H1 (cell line): ENCODE measurements around the gene ASS1. TPM values are rescaled to one million over a fixed set of nuclear protein-coding genes. Genes with fewer than 3 reads are reported as not detected.

Experiments used
- CTCF ChIA-PET: fragments of 300-600 bp; sonication (Branson Sonifier 250); formaldehyde crosslinking; loops from one replicate; lab custom pipeline; 2021; ENCODE audit not compliant: partially characterized antibody; lab: Charles Lee
- POLR2A ChIA-PET: fragments of 300-600 bp; sonication (Branson Sonifier 250); formaldehyde crosslinking; loops from one replicate; lab custom pipeline; 2021; ENCODE audit warnings: inconsistent platforms; ENCODE audit not compliant: partially characterized antibody; lab: Charles Lee
- DNase-seq, 2 experiments: peaks; one replicate each; pipeline versions ENCODE4 v3.0.0 to v3.0.0-alpha.2; 2010 to 2022; ENCODE audit warnings: low spot score in 2 of 2, low read depth in 1 of 2, mixed read lengths in 1 of 2
- FAIRE-seq: peaks from 2 replicates; lab custom pipeline; 2011; peaks lifted over from hg19 to GRCh38; lab: Jason Lieb, UNC
- H2AFZ ChIP-seq: 2 replicates; pipeline ENCODE4 v1.8.1; 2012; ENCODE audit warnings: low read length, inconsistent platforms
- H2AK5ac ChIP-seq: 2 replicates; pipeline ENCODE4 v1.6.1; 2013; ENCODE audit warnings: low read depth, low read length
- H2BK120ac ChIP-seq: replicated peaks from 2 replicates; pipeline ENCODE3; 2013; ENCODE audit warnings: low read depth, low read length, inconsistent platforms
- H2BK12ac ChIP-seq: 2 replicates; pipeline ENCODE4 v1.6.1; 2013; ENCODE audit warnings: low read depth, low read length
- H2BK15ac ChIP-seq: 2 replicates; pipeline ENCODE4 v1.6.1; 2013; ENCODE audit warnings: low read length
- H2BK20ac ChIP-seq: 2 replicates; pipeline ENCODE4 v1.6.1; 2013; ENCODE audit warnings: low read length
- H2BK5ac ChIP-seq: 2 replicates; pipeline ENCODE4 v1.6.1; 2013; ENCODE audit warnings: low read depth, low read length
- H3K14ac ChIP-seq: 2 replicates; pipeline ENCODE4 v1.6.1; 2013; ENCODE audit warnings: inconsistent platforms; ENCODE audit not compliant: insufficient read length
- H3K18ac ChIP-seq: 2 replicates; pipeline ENCODE4 v1.6.1; 2013; ENCODE audit warnings: low read length; ENCODE audit errors: extremely low read depth
- H3K23ac ChIP-seq: 2 replicates; pipeline ENCODE4 v1.6.1; 2013; ENCODE audit warnings: inconsistent platforms; ENCODE audit not compliant: insufficient read length
- H3K23me2 ChIP-seq: 2 replicates; pipeline ENCODE4 v1.6.1; 2013; ENCODE audit warnings: low read depth, low read length
- H3K27ac ChIP-seq: 2 replicates; pipeline ENCODE4 v1.6.1; 2011; ENCODE audit warnings: low read depth, low read length, inconsistent platforms
- H3K27me3 ChIP-seq, 4 experiments: replicated peaks in 1 of 4; 1 replicate in 1 of 4; 2 replicates in 3 of 4; pipeline versions ENCODE4 v1.6.1 to v1.8.1; 2011 to 2013; ENCODE audit warnings: low read length in 3 of 4, mild to moderate bottlenecking in 3 of 4, inconsistent platforms in 2 of 4, mixed read lengths in 2 of 4, moderate library complexity in 1 of 4; ENCODE audit not compliant: control insufficient read depth in 3 of 4, insufficient read depth in 3 of 4; ENCODE audit errors: extremely low read depth in 1 of 4
- H3K36me3 ChIP-seq, 4 experiments: 2 replicates each; pipeline versions ENCODE4 v1.6.1 to v1.8.1; 2011 to 2013; ENCODE audit warnings: mild to moderate bottlenecking in 4 of 4, low read length in 3 of 4, moderate library complexity in 2 of 4, control low read depth in 1 of 4, inconsistent platforms in 1 of 4; ENCODE audit not compliant: insufficient read depth in 4 of 4, control insufficient read depth in 2 of 4
- H3K4ac ChIP-seq: replicated peaks from 2 replicates; pipeline ENCODE3; 2013; ENCODE audit warnings: low read length, low read depth, mixed read lengths, inconsistent platforms; ENCODE audit not compliant: insufficient read length
- H3K4me1 ChIP-seq, 4 experiments: replicated peaks in 1 of 4; 1 replicate in 1 of 4; 2 replicates in 3 of 4; pipeline versions ENCODE4 v1.6.1 to v1.8.1; 2011 to 2013; ENCODE audit warnings: low read length in 3 of 4, inconsistent platforms in 2 of 4, mixed read lengths in 1 of 4; ENCODE audit not compliant: insufficient read depth in 4 of 4, control insufficient read depth in 3 of 4
- H3K4me2 ChIP-seq, 2 experiments: 2 replicates each; pipeline versions ENCODE4 v1.6.1 to v1.8.1; 2011 to 2013; ENCODE audit warnings: low read depth in 2 of 2, low read length in 2 of 2, control low read depth in 1 of 2, inconsistent platforms in 1 of 2, mild to moderate bottlenecking in 1 of 2; ENCODE audit not compliant: insufficient read depth in 1 of 2
- H3K4me3 ChIP-seq, 4 experiments: fragments of 200-600, 300-600 bp in 1 of 4; sonication (generic), shearing (Covaris generic), sonication (Bioruptor Twin) in 1 of 4; 2 replicates each; pipeline versions ENCODE4 v1.5.1 to v1.8.1; 2011 to 2016; ENCODE audit warnings: low read length in 4 of 4, low read depth in 3 of 4, control low read depth in 2 of 4, inconsistent platforms in 2 of 4, mild to moderate bottlenecking in 2 of 4, mixed read lengths in 1 of 4, moderate library complexity in 1 of 4; ENCODE audit not compliant: insufficient read depth in 2 of 4; ENCODE audit errors: extremely low read depth in 1 of 4
- H3K56ac ChIP-seq: replicated peaks from 2 replicates; pipeline ENCODE3; 2013; ENCODE audit warnings: low read depth, mild to moderate bottlenecking, mixed read lengths, low read length, inconsistent platforms; ENCODE audit not compliant: insufficient read length
- H3K79me1 ChIP-seq: 2 replicates; pipeline ENCODE4 v1.6.1; 2013; ENCODE audit warnings: low read depth, low read length, control low read depth
- H3K79me2 ChIP-seq, 2 experiments: 2 replicates each; pipeline versions ENCODE4 v1.6.1 to v1.8.1; 2012 to 2013; ENCODE audit warnings: low read length in 2 of 2, mild to moderate bottlenecking in 2 of 2, inconsistent platforms in 1 of 2; ENCODE audit not compliant: insufficient read depth in 2 of 2, control insufficient read depth in 1 of 2
- H3K9ac ChIP-seq, 4 experiments: replicated peaks in 1 of 4; 1 replicate in 1 of 4; 2 replicates in 3 of 4; pipeline versions ENCODE4 v1.6.1 to v1.8.1; 2011 to 2013; ENCODE audit warnings: low read depth in 3 of 4, low read length in 3 of 4, control low read depth in 2 of 4, mild to moderate bottlenecking in 2 of 4, moderate library complexity in 2 of 4, inconsistent platforms in 1 of 4; ENCODE audit errors: extremely low read depth in 1 of 4
- H3K9me3 ChIP-seq, 2 experiments: 2 replicates each; pipeline versions ENCODE4 v1.6.1 to v1.8.1; 2012 to 2013; ENCODE audit warnings: mild to moderate bottlenecking in 2 of 2, moderate library complexity in 2 of 2, control low read depth in 1 of 2, inconsistent platforms in 1 of 2, low read depth in 1 of 2, low read length in 1 of 2, mixed read lengths in 1 of 2; ENCODE audit not compliant: insufficient read depth in 2 of 2
- H4K20me1 ChIP-seq, 2 experiments: replicated peaks in 1 of 2; 2 replicates each; pipeline versions ENCODE3 to v1.8.1; 2011 to 2013; ENCODE audit warnings: inconsistent platforms in 2 of 2, low read length in 2 of 2, mild to moderate bottlenecking in 1 of 2; ENCODE audit not compliant: insufficient read depth in 2 of 2, control insufficient read depth in 1 of 2
- H4K5ac ChIP-seq: 2 replicates; pipeline ENCODE4 v1.6.1; 2013; ENCODE audit warnings: low read length, low read depth, mixed read lengths, inconsistent platforms; ENCODE audit not compliant: insufficient read length
- H4K8ac ChIP-seq: 2 replicates; pipeline ENCODE4 v1.8.0; 2013; ENCODE audit warnings: mild to moderate bottlenecking, moderate library complexity, low read length, inconsistent platforms; ENCODE audit not compliant: insufficient read depth; ENCODE audit errors: extremely low read depth
- H4K91ac ChIP-seq: replicated peaks from 2 replicates; pipeline ENCODE3; 2013; ENCODE audit warnings: low read length, mixed read lengths, inconsistent platforms; ENCODE audit not compliant: insufficient read length
- HDAC6 ChIP-seq: IDR thresholded peaks from one replicate; pipeline ENCODE4 v1.7.1; 2012; ENCODE audit warnings: low read depth, mild to moderate bottlenecking, inconsistent platforms, low read length, moderate library complexity
- KDM4A ChIP-seq: IDR thresholded peaks from one replicate; pipeline ENCODE4 v1.7.1; 2012; ENCODE audit warnings: low read depth, mild to moderate bottlenecking, moderate library complexity, low read length, inconsistent platforms; ENCODE audit not compliant: severe bottlenecking
- NRF1 ChIP-seq: IDR thresholded peaks from 2 replicates; pipeline ENCODE4 v1.6.1; 2011; ENCODE audit warnings: mild to moderate bottlenecking, low read depth, low read length, improper control_type of control experiment
- PHF8 ChIP-seq: fragments of 200-600 bp; sonication (generic); conservative IDR thresholded peaks from 2 replicates; pipeline ENCODE4 v1.7.1; 2012; ENCODE audit warnings: low read depth, mild to moderate bottlenecking, inconsistent platforms, low read length, moderate library complexity
- WGBS, 2 experiments: shearing (Covaris generic) in 1 of 2; methylation state at CpG; one replicate each; pipeline versions ENCODE4 v1.1.6 to v1.1.7; 2013 to 2015; ENCODE audit warnings: low lambda C conversion rate in 2 of 2, mixed read lengths in 2 of 2, inconsistent platforms in 1 of 2, low coverage in 1 of 2, missing lambda C conversion rate in 1 of 2; ENCODE audit not compliant: insufficient replicate concordance in 2 of 2, insufficient coverage in 1 of 2, insufficient read length in 1 of 2; ENCODE audit errors: extremely low coverage in 1 of 2, missing lambda C conversion rate in 1 of 2; 5-methylcytosine and 5-hydroxymethylcytosine counted together
- polyA plus RNA-seq, 7 experiments: library from polyadenylated mRNA; depleted of rRNA in 3 of 7; stranded (reverse) in 5 of 7; unstranded in 2 of 7; fragments of >200 nt in 5 of 7; fragments of 200-250 nt in 2 of 7; gene quantifications; 1 replicate in 5 of 7; 2 replicates in 1 of 7; 4 replicates in 1 of 7; pipeline versions ENCODE4 v1.2.1 to v1.2.3, GENCODE V29; 2011 to 2013; ENCODE audit warnings: missing spikeins in 2 of 7, mixed read lengths in 2 of 7
- total RNA-seq: library from RNA; stranded (reverse); fragmentation: NEBNext Ultra II Directional; extraction: Animal tissue kit (Norgen Biotek cat#: 25700); gene quantifications from 2 replicates; pipeline ENCODE4 v1.2.1, GENCODE V29; 2021

Gene ASS1
- total and polyA plus RNA-seq, 2 of the 8 experiments (the other 6 are each of a cell fraction or from before 2014, with no cell fraction given): 108 to 296 TPM

GRCh38 chr9:130445268-130445983 lies 665 bp downstream of the ASS1 start:
- 0 out of 2 replicates have a peak, but pooled peaks cover 2% of the 10 kb centered on the region for H3K79me1 ChIP-seq
- H3K27ac ChIP-seq: no peak overlapping the region
- 0 out of 2 replicates have a peak, but pooled peaks have one; percentile 25 for TF ChIP-seq PHF8
- peak; percentile 53 for TF ChIP-seq KDM4A
- no peak for TF ChIP-seq NRF1
- TF ChIP-seq HDAC6: no peak
- TF ChIP-seq, all 59 proteins: peak for 2
- H2AFZ ChIP-seq: no peak overlapping the region
- peak overlapping the region; percentile 54 for H3K56ac ChIP-seq
- DNase-seq: peak in 1 of 2 experiments; percentile 65
- no peak overlapping the region for H3K23ac ChIP-seq
- peaks cover 8 to 39% (median 30%) of the 10 kb centered on the region in 4 experiments for H3K4me1 ChIP-seq
- peaks cover 0 to 28% of the 10 kb centered on the region in 2 experiments; a peak in 1 of 4 replicates for H3K79me2 ChIP-seq
- H2BK20ac ChIP-seq: peak overlapping the region; percentile 95; the same call in 1 of the 2 replicates
- H2AK5ac ChIP-seq: no peak overlapping the region
- H2BK12ac ChIP-seq: 0 out of 2 replicates have a peak overlapping the region, but pooled peaks have one; percentile 5
- H2BK5ac ChIP-seq: peak overlapping the region; percentile 83; the same call in 1 of the 2 replicates
- no peak overlapping the region for H4K5ac ChIP-seq
- no peak overlapping the region for H2BK120ac ChIP-seq
- POLR2A ChIA-PET: interaction anchor here (1.1 to 4.6 kb wide), 5 partner anchors 10 to 65 kb away, joined by 3 to 31 read pairs (median 8); no protein-coding TSS in a partner anchor
- no peak for FAIRE-seq
- H3K9ac ChIP-seq: peak overlapping the region in 1 of 4 experiments; percentile 45; a peak in 2 of 7 replicates
- peaks cover 0 to 4% (median 0%) of the 10 kb centered on the region in 4 experiments; a peak in 1 of 8 replicates for H3K36me3 ChIP-seq
- H3K18ac ChIP-seq: peak overlapping the region; percentile 90
- no peak overlapping the region for H3K4ac ChIP-seq
- peak overlapping the region; percentile 51 to 77 (median 65) for H3K4me3 ChIP-seq
- peaks cover 0 to 11% (median 7%) of the 10 kb centered on the region in 4 experiments; a peak in 3 of 7 replicates for H3K27me3 ChIP-seq
- peak overlapping the region; percentile 75 for H4K91ac ChIP-seq
- peaks cover 0 to 6% of the 10 kb centered on the region in 2 experiments for H4K20me1 ChIP-seq
- CTCF ChIA-PET: interaction anchor here (0.8 to 2.3 kb wide), 3 partner anchors 9 to 237 kb away, joined by 3 to 5 read pairs (median 3); no protein-coding TSS in a partner anchor
- 6% methylated on average over 21 of the region's 30 CpGs; no CpG with 5 or more reads in 1 of the 2 experiments for whole genome bisulfite sequencing, 2 experiments
- 0 out of 4 replicates have a peak, but pooled peaks cover 0 to 7% of the 10 kb centered on the region in 2 experiments for H3K9me3 ChIP-seq
- no peak overlapping the region for H3K14ac ChIP-seq
- H2BK15ac ChIP-seq: peak overlapping the region; percentile 81; the same call in 1 of the 2 replicates
- peaks cover 6% of the 10 kb centered on the region; the same call in 1 of the 2 replicates for H3K23me2 ChIP-seq
- H4K8ac ChIP-seq: peak overlapping the region; percentile 69; the same call in 1 of the 2 replicates
- peak overlapping the region; percentile 82 to 86 for H3K4me2 ChIP-seq
